ENCODE results near the gene STYXL1. TPM values are rescaled to one million over a fixed set of nuclear protein-coding genes. Genes with fewer than 3 reads are reported as not detected.

Gene STYXL1
- total and polyA plus RNA-seq, 7 donors: 9.4 to 81.4 (median 30.7) TPM

Small RNA genes within 50 kb of the gene (small RNA-seq; reads per million reads assigned to genes)
- 0 reads per million in 3 donors for gene RNU6-863P

Other genes with a start within 250 kb of the STYXL1 start
- gene CCL24, start 234.2 kb downstream of the STYXL1 start, total RNA-seq: not detected
- gene CCL24, start 234.2 kb downstream of the STYXL1 start, polyA plus RNA-seq: 10 to 100 TPM; 24.4 to 32.8 (median 25.2) TPM
- gene RHBDD2, start 169.0 kb downstream of the STYXL1 start, total RNA-seq: 10 to 100 TPM; 14.3 to 31.9 (median 27.0) TPM
- gene RHBDD2, start 169.0 kb downstream of the STYXL1 start, polyA plus RNA-seq: 10 to 100 TPM; 23.8 to 45.0 (median 28.2) TPM
- gene POR, start 132.8 kb downstream of the STYXL1 start, total RNA-seq: 10 to 100 TPM; 33.2 to 47.4 (median 39.2) TPM
- gene POR, start 132.8 kb downstream of the STYXL1 start, polyA plus RNA-seq: 10 to 100 TPM; 20.4 to 98.9 (median 49.9) TPM
- 10 to 100 TPM; 18.3 to 49.0 (median 35.9) TPM for gene TMEM120A, start 53.4 kb downstream of the STYXL1 start, total RNA-seq
- 10 to 100 TPM; 65.9 to 88.2 (median 77.5) TPM for gene TMEM120A, start 53.4 kb downstream of the STYXL1 start, polyA plus RNA-seq
- gene MDH2, start 106 bp upstream of the STYXL1 start, total RNA-seq: 10 to 100 TPM; 73.1 to 90.3 (median 79.2) TPM
- gene MDH2, start 106 bp upstream of the STYXL1 start, polyA plus RNA-seq: 100 to 1,000 TPM; 147 to 214 (median 164) TPM
- 10 to 100 TPM in 1 of 4 donors, 1 to 10 TPM in 3; 1.6 to 16.1 (median 6.3) TPM for gene SRRM3, start 153.9 kb upstream of the STYXL1 start, total RNA-seq
- gene SRRM3, start 153.9 kb upstream of the STYXL1 start, polyA plus RNA-seq: 1 to 10 TPM; 1.4 to 2.2 (median 1.8) TPM

Measured in sigmoid colon (tissue), 7 donors.